Stomach (tissue), 9 donors: ENCODE measurements around the gene MYRFL. TPM values are rescaled to one million over a fixed set of nuclear protein-coding genes. Genes with fewer than 3 reads are reported as not detected.

Experiments used
- DNase-seq, 2 donors: peaks; one replicate each; pipeline versions ENCODE4 v3.0.0 to v3.0.0-alpha.2; 2013 to 2019
- H3K27ac ChIP-seq, 5 donors: fragments of 200-600 bp in 4 of 5; sonication (generic) in 4 of 5; one replicate each; pipeline ENCODE4 v1.5.1; 2013 to 2019; ENCODE audit warnings: mild to moderate bottlenecking in 1 of 5, moderate library complexity in 1 of 5
- H3K27me3 ChIP-seq, 3 donors: fragments of 200-600 bp; sonication (generic); one replicate each; pipeline ENCODE4 v1.5.1; 2017 to 2019; ENCODE audit warnings: mixed run types in 1 of 3
- H3K36me3 ChIP-seq, 4 donors: fragments of 200-600 bp; sonication (generic); 1 replicate in 3 of 4; 2 replicates in 1 of 4; pipeline ENCODE4 v1.5.1; 2016 to 2019
- H3K4me1 ChIP-seq, 4 donors: fragments of 200-600 bp; sonication (generic); one replicate each; pipeline ENCODE4 v1.5.1; 2016 to 2019
- H3K4me3 ChIP-seq, 4 donors: fragments of 200-600 bp; sonication (generic) in 3 of 4; one replicate each; pipeline ENCODE4 v1.5.1; 2016 to 2019; ENCODE audit warnings: mild to moderate bottlenecking in 1 of 4
- H3K9me3 ChIP-seq, 4 donors: fragments of 200-600 bp; sonication (generic); one replicate each; pipeline ENCODE4 v1.5.1; 2016 to 2019
- CTCF ChIP-seq, 7 experiments: fragments of 450-650 bp in 4 of 7; fragments of 200-600 bp in 3 of 7; sonication (generic) in 3 of 7; IDR thresholded peaks; one replicate each; pipeline ENCODE4 v1.5.1; 2016 to 2019; ENCODE audit warnings: antibody characterized with exemption in 7 of 7, control low read depth in 2 of 7, mild to moderate bottlenecking in 1 of 7
- EP300 ChIP-seq: sonication (generic); formaldehyde crosslinking; IDR thresholded peaks from one replicate; pipeline ENCODE4 v1.6.1; 2017; ENCODE audit warnings: antibody characterized with exemption
- POLR2A ChIP-seq, 4 donors: fragments of 450-650 bp; IDR thresholded peaks; one replicate each; pipeline ENCODE4 v1.6.1; 2016; ENCODE audit warnings: antibody characterized with exemption in 4 of 4, control low read depth in 2 of 4, mild to moderate bottlenecking in 1 of 4, moderate library complexity in 1 of 4
- POLR2AphosphoS5 ChIP-seq, 3 donors: sonication (generic); formaldehyde crosslinking; IDR thresholded peaks; one replicate each; pipeline ENCODE4 v1.6.1; 2016; ENCODE audit warnings: antibody characterized with exemption in 3 of 3
- WGBS, 5 donors: extraction: QIAGEN DNeasy Blood & Tissue Kit in 3 of 5; methylation state at CpG; one replicate each; pipeline versions ENCODE4 v1.1.5 to v1.1.7; 2013 to 2018; 5-methylcytosine and 5-hydroxymethylcytosine counted together
- intact Hi-C: fragments of 100-400 bp; cut with DNase I; formaldehyde crosslinking; loops from one replicate; pipeline ENCODE4 v1.15.1; 2023; ENCODE audit warnings: low total_unique reads
- polyA plus RNA-seq, 3 donors: library from polyadenylated mRNA; stranded (reverse); fragments of 200-250 nt; gene quantifications; one replicate each; pipeline ENCODE4 v1.2.3, GENCODE V29; 2013
- total RNA-seq, 5 donors: library from RNA; depleted of rRNA; stranded (reverse); fragments of >200 nt; gene quantifications; one replicate each; pipeline versions ENCODE4 v1.1.0 to v1.2.3, GENCODE V29; 2014 to 2016
- donor health status: healthy with polysubstance abuse.
- donor health status: Bipolar disorder and iron deficiency.
- donor health status: healthy.

Gene MYRFL
- total and polyA plus RNA-seq, 8 donors = 0.13 to 0.19 (median 0.18) TPM; not detected in 5

- DNase-seq = no peak
- H3K27me3 ChIP-seq = no peaks in the 10 kb centered on the region
- H3K27ac ChIP-seq = no peak overlapping the region
- no peaks in the 10 kb centered on the region for H3K36me3 ChIP-seq
- no peak for TF ChIP-seq POLR2AphosphoS5 (IDR thresholded peaks at IDR 0.05)
- TF ChIP-seq CTCF (IDR thresholded peaks at IDR 0.05) = no peak
- TF ChIP-seq POLR2A (IDR thresholded peaks at IDR 0.05) = no peak
- no peak for TF ChIP-seq EP300
- no peaks in the 10 kb centered on the region for H3K4me1 ChIP-seq
- H3K9me3 ChIP-seq = no peaks in the 10 kb centered on the region
- intact Hi-C loops = no loop called here
- no peak overlapping the region for H3K4me3 ChIP-seq
Measured at GRCh38 chr12:69922999-69923398, 98.0 kb downstream of the MYRFL start.

GRCh38 chr12:69925291-69925690 is 100.3 kb downstream of the MYRFL start:
- Histone ChIP-seq H3K4me1 (no peaks in the 10 kb centered on the region), H3K27me3 (no peaks in the 10 kb centered on the region), H3K27ac (no peak overlapping the region), H3K4me3 (no peak overlapping the region), H3K9me3 (no peaks in the 10 kb centered on the region), H3K36me3 (no peaks in the 10 kb centered on the region)
- intact Hi-C loops = no loop called here
- no peak for TF ChIP-seq POLR2AphosphoS5 (IDR thresholded peaks at IDR 0.05)
- no peak for TF ChIP-seq EP300
- no peak for TF ChIP-seq CTCF (IDR thresholded peaks at IDR 0.05)
- TF ChIP-seq POLR2A (IDR thresholded peaks at IDR 0.05) = no peak
- WGBS, 5 donors = 51 to 75% (median 51%) methylated on average over 2 of the region's 2 CpGs
- no peak for DNase-seq

- no peaks in the 10 kb centered on the region for H3K27me3 ChIP-seq
- H3K27ac ChIP-seq = no peak overlapping the region
- WGBS, 5 donors = 46 to 75% (median 72%) methylated on average over 4 of the region's 4 CpGs
Measured at GRCh38 chr12:69927164-69927563, 102.1 kb downstream of the MYRFL start.

GRCh38 chr12:69929125-69929524 is 104.1 kb downstream of the MYRFL start:
- no peak overlapping the region for H3K27ac ChIP-seq
- DNase-seq = no peak
- no peaks in the 10 kb centered on the region for H3K36me3 ChIP-seq
- intact Hi-C loops = no loop called here
- no peaks in the 10 kb centered on the region for H3K9me3 ChIP-seq
- no peak for TF ChIP-seq EP300
- no peak for TF ChIP-seq CTCF (IDR thresholded peaks at IDR 0.05)
- no peak for TF ChIP-seq POLR2A (IDR thresholded peaks at IDR 0.05)
- no peak for TF ChIP-seq POLR2AphosphoS5 (IDR thresholded peaks at IDR 0.05)
- no peak overlapping the region for H3K4me3 ChIP-seq
- H3K4me1 ChIP-seq = no peaks in the 10 kb centered on the region
- H3K27me3 ChIP-seq = no peaks in the 10 kb centered on the region
- 75 to 88% (median 81%) methylated on average over 2 of the region's 2 CpGs for WGBS, 5 donors

More at GRCh38 chr12:69927164-69927563, 102.1 kb downstream of the MYRFL start:
- no peak for TF ChIP-seq CTCF (IDR thresholded peaks at IDR 0.05)
- no peaks in the 10 kb centered on the region for H3K4me1 ChIP-seq
- H3K9me3 ChIP-seq = no peaks in the 10 kb centered on the region
- DNase-seq = no peak
- H3K4me3 ChIP-seq = no peak overlapping the region
- H3K36me3 ChIP-seq = no peaks in the 10 kb centered on the region
- intact Hi-C loops = no loop called here
